Measurements from ENCODE around the gene DDN.

The DDN gene

DNA sequence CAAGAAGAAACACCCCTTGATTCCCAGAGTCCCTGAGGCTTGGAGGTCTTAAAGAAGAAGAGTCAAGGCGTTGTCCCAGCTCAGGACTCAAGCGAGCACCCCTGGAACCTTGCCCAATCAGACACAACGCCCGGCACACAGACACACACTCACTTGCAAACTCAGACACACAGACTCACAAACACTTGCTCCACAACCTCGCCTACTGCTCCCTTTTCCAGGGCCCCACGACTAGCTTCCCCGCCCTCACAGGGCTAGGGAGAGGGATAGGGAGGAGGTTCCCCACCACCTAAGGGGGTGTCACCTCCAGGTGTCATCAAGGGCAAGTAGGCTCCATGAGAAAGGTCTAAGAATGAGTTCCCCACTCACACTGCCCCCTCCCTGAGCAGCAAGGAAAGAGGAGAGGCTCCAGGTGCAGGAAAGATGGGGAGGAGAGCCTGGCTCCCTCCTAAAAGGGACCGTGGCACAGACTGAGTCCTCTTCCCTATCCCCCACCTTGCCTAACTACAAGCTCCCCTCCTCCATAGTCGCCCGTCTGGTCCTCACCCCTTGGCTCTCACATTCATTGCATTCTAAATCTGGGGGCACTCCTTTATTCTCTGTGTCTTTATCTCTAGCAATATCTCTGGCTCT, 28.4 kb downstream of the DDN start:
- H3K4me3 ChIP-seq (ENCODE audit: low read length), result peak overlapping the region; percentile 54
- DNase-seq (ENCODE audit: low read depth), result no peak

DNA sequence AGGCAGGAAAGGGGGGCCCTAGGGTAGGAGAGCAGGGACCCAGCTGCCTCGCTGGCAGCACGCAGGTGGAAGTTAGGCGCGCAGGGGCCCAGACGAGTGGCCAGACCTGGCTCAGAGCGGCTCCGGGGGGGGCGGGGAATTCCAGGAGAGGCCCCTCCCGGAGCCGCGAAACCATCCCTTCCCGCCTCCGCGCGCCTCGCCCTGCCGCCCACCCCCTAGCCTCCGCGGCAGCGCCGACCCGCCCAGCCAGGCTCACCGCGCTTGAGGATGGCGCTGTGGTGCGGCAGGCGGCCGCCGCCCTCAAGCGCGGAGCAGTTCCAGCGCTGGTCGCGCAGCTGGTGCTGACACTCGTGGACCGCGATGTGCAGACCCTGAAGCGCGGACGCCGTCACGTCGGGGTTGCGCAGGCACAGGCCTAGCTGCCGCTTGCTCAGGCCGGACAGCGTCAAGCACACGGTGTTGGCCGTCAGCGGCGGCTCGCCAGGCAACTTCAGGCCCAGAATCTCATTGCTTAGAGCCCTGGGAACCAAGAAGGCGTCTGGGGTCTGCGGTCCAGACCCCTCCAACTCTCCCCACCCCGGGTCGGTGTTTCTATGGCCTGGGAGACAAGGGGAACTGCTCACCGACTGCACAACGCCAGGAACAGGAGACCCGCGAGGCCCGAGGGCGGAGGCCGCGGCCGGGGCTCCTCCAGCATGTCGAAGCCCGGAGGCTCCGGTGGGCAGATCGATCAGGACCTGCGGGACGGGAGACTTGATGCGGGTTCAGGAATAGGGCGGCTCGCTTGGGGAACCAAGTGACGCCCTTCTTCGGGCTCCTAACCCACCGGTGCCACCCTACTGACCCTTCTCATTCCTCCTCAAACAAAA, 29.1 kb downstream of the DDN start:
- no peak for DNase-seq (ENCODE audit: low read depth)
- no peak overlapping the region for H3K4me3 ChIP-seq (ENCODE audit: low read length)
- TF ChIP-seq, protein P1, sequence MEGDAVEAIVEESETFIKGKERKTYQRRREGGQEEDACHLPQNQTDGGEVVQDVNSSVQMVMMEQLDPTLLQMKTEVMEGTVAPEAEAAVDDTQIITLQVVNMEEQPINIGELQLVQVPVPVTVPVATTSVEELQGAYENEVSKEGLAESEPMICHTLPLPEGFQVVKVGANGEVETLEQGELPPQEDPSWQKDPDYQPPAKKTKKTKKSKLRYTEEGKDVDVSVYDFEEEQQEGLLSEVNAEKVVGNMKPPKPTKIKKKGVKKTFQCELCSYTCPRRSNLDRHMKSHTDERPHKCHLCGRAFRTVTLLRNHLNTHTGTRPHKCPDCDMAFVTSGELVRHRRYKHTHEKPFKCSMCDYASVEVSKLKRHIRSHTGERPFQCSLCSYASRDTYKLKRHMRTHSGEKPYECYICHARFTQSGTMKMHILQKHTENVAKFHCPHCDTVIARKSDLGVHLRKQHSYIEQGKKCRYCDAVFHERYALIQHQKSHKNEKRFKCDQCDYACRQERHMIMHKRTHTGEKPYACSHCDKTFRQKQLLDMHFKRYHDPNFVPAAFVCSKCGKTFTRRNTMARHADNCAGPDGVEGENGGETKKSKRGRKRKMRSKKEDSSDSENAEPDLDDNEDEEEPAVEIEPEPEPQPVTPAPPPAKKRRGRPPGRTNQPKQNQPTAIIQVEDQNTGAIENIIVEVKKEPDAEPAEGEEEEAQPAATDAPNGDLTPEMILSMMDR (conservative IDR thresholded peaks at IDR 0.05; ENCODE audit: low read length), result no peak

More for the DNA sequence above, 28.4 kb downstream of the DDN start:
- TF ChIP-seq, protein P1 (conservative IDR thresholded peaks at IDR 0.05; ENCODE audit: low read length), result no peak

DNA sequence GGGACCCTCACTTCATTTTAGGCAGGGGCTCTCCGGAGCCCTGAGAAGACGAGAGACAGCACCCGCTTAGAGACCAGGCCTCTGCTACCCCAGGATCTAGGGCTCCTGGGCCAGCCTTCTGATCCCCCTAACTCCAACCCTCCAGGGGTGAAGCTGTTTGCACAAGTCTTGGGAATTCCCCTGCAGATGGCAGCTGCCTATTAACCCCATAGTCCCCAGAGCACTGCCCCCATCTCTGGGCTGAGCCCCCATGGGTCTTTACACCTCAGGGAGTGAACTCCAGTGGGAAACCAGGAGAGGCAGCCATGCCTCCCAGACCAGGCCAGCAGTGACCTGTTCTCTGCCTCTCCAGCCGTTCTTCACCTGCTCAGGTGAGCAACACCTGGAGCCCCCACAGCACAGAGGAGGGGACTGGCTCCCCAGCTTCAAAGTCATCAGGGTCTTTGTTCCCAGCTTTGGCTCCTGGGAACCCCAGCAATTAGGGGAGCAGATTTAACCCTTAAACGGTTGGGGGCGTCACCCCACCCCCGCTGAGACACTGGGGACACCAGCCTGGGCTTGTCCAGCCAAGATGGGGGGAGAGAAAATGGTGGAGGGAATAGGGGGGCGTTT, 29.9 kb downstream of the DDN start:
- TF ChIP-seq, protein P1 (conservative IDR thresholded peaks at IDR 0.05; ENCODE audit: low read length), result no peak
- DNase-seq (ENCODE audit: low read depth), result no peak
- no peak overlapping the region for H3K4me3 ChIP-seq (ENCODE audit: low read length)

DNA sequence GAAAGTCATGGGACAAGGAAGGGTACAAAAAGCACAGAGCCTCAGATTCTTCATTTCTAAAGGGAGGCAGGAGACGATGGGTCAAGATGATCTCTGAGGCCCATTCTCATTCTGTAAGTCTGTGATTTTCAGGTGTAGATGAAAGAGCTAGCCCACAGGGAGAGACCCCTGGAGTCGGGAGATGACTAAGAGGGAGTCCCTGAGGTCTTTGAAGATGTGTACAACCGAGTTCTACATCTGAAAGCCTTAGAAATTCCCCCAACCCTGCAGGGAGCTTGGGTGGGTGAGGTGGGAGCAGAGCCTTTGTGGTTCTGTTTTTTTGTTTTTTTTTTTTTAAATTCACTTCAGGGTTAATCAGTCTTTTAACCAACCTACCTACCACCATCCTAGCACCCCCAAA, 30.7 kb downstream of the DDN start:
- no peak overlapping the region for H3K4me3 ChIP-seq (ENCODE audit: low read length)
- no peak for DNase-seq (ENCODE audit: low read depth)
- TF ChIP-seq, protein P1 (conservative IDR thresholded peaks at IDR 0.05; ENCODE audit: low read length), result no peak

GRCh38 chr12:48967991-48968390, 31.2 kb downstream of the DDN start:
- TF ChIP-seq, protein P1 (conservative IDR thresholded peaks at IDR 0.05; ENCODE audit: low read length), result no peak
- H3K4me3 ChIP-seq (ENCODE audit: low read length), result no peak overlapping the region
- no peak for DNase-seq (ENCODE audit: low read depth)

DNA sequence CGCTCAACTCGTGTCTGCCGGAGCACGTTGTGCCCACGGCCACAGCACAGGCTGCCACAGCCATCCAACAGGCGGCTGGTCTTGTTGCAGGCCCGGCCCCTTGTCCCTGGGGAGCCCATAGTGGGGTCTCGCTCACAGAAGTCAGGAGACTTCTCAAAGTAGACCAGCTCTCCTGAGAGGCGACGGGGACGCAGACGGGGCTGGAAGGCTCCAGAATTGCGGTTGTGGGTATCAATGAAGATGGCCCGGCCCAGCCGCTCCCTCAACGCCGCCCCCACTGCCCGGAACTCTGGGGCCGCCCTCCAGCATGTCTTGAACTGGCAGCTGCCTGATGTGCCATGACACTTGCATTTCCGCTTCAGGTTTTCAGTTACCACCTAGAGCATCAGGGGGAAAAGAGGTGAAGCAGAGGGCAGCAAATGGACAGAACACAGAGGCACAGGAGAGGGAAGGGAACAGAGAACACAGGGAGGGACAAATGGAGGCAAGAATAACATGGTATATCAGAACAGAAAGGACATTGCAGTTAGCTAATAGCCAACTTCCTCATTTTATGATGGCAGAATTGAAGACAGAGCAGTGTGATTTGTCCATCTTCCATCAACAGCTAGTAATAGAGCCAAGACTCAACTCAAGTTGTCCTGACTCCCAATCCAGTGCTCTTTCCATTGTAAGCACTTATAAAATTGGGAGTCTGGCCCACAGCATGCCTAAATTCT, 32.8 kb downstream of the DDN start:
- TF ChIP-seq, protein P1 (conservative IDR thresholded peaks at IDR 0.05; ENCODE audit: low read length), result no peak
- H3K4me3 ChIP-seq (ENCODE audit: low read length), result no peak overlapping the region
- no peak for DNase-seq (ENCODE audit: low read depth)

All from AG10803 (cell line).